ENCODE data around the gene RWDD2A. TPM values are rescaled to one million over a fixed set of nuclear protein-coding genes. Genes with fewer than 3 reads are reported as not detected.

The RWDD2A gene
- total RNA-seq, 1 experiment from 2014 or later, result 1.8 TPM

- no peaks in the 10 kb centered on the region for H3F3A ChIP-seq (ENCODE audit: insufficient read depth, low read depth)
- CTCF ChIA-PET, result interaction anchor here (0.6 to 1.0 kb wide), 2 partner anchors 51 to 126 kb away, joined by 3 read pairs; partner anchors contain the start of gene DOP1A
- TSS peak; percentile 45 for BruUV-seq (replicated peaks)
Observed at GRCh38 chr6:83193747-83194566, 800 bp downstream of the RWDD2A start.

DNA sequence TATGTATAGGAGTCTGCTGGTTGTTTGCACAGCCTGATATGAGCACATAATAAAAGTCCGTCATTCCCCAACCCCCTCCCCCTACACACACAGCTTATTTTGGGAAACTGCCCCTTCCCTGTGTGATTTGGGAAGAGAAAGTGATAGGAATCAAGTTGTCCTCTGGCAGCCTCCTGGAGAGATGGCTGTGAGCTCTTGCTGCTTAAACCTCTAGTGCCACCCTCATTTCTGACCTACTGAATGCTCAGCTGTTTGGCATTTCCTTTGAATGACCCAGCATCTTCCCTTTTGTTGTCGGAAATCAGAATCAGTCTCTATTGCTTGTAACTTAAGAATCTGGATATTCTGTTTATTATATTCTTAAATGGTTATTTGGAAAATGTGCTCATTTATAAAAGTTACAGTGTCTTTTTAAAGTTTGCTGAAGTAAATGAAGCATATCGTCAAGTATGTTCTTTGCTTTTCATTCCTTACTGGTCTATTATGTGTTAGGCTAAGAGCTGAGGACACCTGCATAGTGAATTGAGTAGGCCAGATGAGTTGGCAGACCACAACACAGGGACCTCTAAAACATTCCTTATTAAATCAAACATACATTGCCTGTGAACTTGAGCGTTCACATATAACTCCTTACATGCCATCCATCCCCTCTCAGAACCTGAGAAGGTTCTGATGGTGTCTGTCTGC lies 5.5 kb downstream of the RWDD2A start:
- intact Hi-C loops (cut with micrococcal nuclease; ENCODE audit: unreplicated experiment), result loop anchor here (10.0 kb wide), 1 partner anchor 954 kb away; the partner anchor contains the start of gene IBTK
- no TSS peak for BruUV-seq (replicated peaks)
- no peak overlapping the region for H2AFZ ChIP-seq
- H3K9me2 ChIP-seq (ENCODE audit: insufficient read depth), result no peaks in the 10 kb centered on the region
- H4K20me1 ChIP-seq (ENCODE audit: insufficient read depth), result no peaks in the 10 kb centered on the region
- no peaks in the 10 kb centered on the region for H3K79me2 ChIP-seq (ENCODE audit: low read depth)
- ChIA-PET POLR2A (ENCODE audit: unreplicated experiment) (interaction anchor here (0.6 kb wide), 1 partner anchor 150 kb away, joined by 15 read pairs; no protein-coding TSS in a partner anchor), CTCF (no interaction called here)
- H3K36me3 ChIP-seq (ENCODE audit: low read depth), result no peaks in the 10 kb centered on the region
- no peaks in the 10 kb centered on the region for H3K27me3 ChIP-seq (ENCODE audit: insufficient read depth, low read depth)
- no peak for DNase-seq
- H3K4me3 ChIP-seq, result no peak overlapping the region
- no peak overlapping the region for H3K27ac ChIP-seq
- H3K9me3 ChIP-seq (ENCODE audit: insufficient read depth, low read depth), result no peaks in the 10 kb centered on the region
- TF ChIP-seq CTCF (conservative IDR thresholded peaks at IDR 0.05) (no peak), EZH2 (IDR thresholded peaks at IDR 0.05; ENCODE audit: low read depth) (no peak)
- H3K4me1 ChIP-seq (replicated peaks; ENCODE audit: insufficient read depth), result no peaks in the 10 kb centered on the region; the same call in 1 of the 2 replicates
- no peak overlapping the region for H3K4me2 ChIP-seq
- no peaks in the 10 kb centered on the region for H3F3A ChIP-seq (ENCODE audit: insufficient read depth, low read depth)

More at GRCh38 chr6:83193747-83194566, 800 bp downstream of the RWDD2A start:
- Histone ChIP-seq H3K79me2 (ENCODE audit: low read depth) (peaks cover 9% of the 10 kb centered on the region), H3K9me2 (ENCODE audit: insufficient read depth) (no peaks in the 10 kb centered on the region), H3K36me3 (ENCODE audit: low read depth) (no peaks in the 10 kb centered on the region), H3K27ac (no peak overlapping the region), H3K27me3 (ENCODE audit: insufficient read depth, low read depth) (no peaks in the 10 kb centered on the region), H3K4me3 (peak overlapping the region; percentile 77), H4K20me1 (ENCODE audit: insufficient read depth) (no peaks in the 10 kb centered on the region), H3K4me1 (replicated peaks; ENCODE audit: insufficient read depth) (peaks cover 3% of the 10 kb centered on the region; the same call in 1 of the 2 replicates), H3K9me3 (ENCODE audit: insufficient read depth, low read depth) (no peaks in the 10 kb centered on the region), H2AFZ (peak overlapping the region; percentile 94), H3K4me2 (peak overlapping the region; percentile 86)
- intact Hi-C loops (cut with micrococcal nuclease; ENCODE audit: unreplicated experiment), result loop anchor here (5.0 to 10.0 kb wide), 2 partner anchors 127 to 949 kb away; partner anchors contain the start of genes DOP1A, IBTK and UBE3D
- POLR2A ChIA-PET (ENCODE audit: unreplicated experiment), result no interaction called here
- TF ChIP-seq CTCF (conservative IDR thresholded peaks at IDR 0.05), result no peak
- no peak for TF ChIP-seq EZH2 (IDR thresholded peaks at IDR 0.05; ENCODE audit: low read depth)
- DNase-seq, result peak in 1 of 2 experiments; percentile 53

- Histone ChIP-seq H3K4me2 (no peak overlapping the region), H3K27ac (no peak overlapping the region), H2AFZ (no peak overlapping the region), H3F3A (ENCODE audit: insufficient read depth, low read depth) (no peaks in the 10 kb centered on the region), H3K27me3 (ENCODE audit: insufficient read depth, low read depth) (no peaks in the 10 kb centered on the region), H3K4me3 (no peak overlapping the region), H3K9me3 (ENCODE audit: insufficient read depth, low read depth) (no peaks in the 10 kb centered on the region), H3K9me2 (ENCODE audit: insufficient read depth) (no peaks in the 10 kb centered on the region), H4K20me1 (ENCODE audit: insufficient read depth) (no peaks in the 10 kb centered on the region), H3K4me1 (replicated peaks; ENCODE audit: insufficient read depth) (no peaks in the 10 kb centered on the region; the same call in 1 of the 2 replicates), H3K79me2 (ENCODE audit: low read depth) (no peaks in the 10 kb centered on the region), H3K36me3 (ENCODE audit: low read depth) (no peaks in the 10 kb centered on the region)
- POLR2A ChIA-PET (ENCODE audit: unreplicated experiment), result interaction anchor here (0.6 kb wide), 1 partner anchor 149 kb away, joined by 15 read pairs; no protein-coding TSS in a partner anchor
- BruUV-seq (replicated peaks), result no TSS peak
- CTCF ChIA-PET, result interaction anchor here (0.7 kb wide), 1 partner anchor 8 kb away, joined by 3 read pairs; no protein-coding TSS in a partner anchor
- DNase-seq, result no peak
- TF ChIP-seq CTCF (conservative IDR thresholded peaks at IDR 0.05) (no peak), EZH2 (IDR thresholded peaks at IDR 0.05; ENCODE audit: low read depth) (no peak)
- intact Hi-C loops (cut with micrococcal nuclease; ENCODE audit: unreplicated experiment), result loop anchor here (10.0 kb wide), 1 partner anchor 955 kb away; the partner anchor contains the start of gene IBTK
Observed at GRCh38 chr6:83199173-83199862, 6.2 kb downstream of the RWDD2A start.
